EL (cell line): ENCODE results near the gene SOCS4.

Experiments used
- DNase-seq: peaks from one replicate; pipeline ENCODE4 v3.0.0-alpha.2; 2016

Gene SOCS4

DNA sequence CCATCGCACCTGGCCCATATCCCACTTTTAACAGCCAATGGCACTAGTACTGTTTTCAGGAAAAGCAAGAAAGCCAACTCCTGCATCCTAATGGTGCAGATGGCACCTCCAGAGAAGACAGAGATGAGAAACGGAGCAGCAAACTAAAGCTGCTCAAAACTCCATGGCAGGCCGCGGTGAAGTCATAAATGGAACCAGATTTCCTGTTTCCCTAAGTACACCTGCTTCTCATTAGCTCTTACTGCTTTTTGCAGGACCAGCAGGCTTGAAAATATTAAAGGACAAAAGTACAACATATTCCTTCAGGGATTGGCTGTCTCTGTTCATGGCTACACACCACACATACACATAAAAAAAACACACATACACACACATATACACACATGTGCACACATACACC, 65.3 kb downstream of the SOCS4 start:
- DNase-seq: peak; percentile 21

DNA sequence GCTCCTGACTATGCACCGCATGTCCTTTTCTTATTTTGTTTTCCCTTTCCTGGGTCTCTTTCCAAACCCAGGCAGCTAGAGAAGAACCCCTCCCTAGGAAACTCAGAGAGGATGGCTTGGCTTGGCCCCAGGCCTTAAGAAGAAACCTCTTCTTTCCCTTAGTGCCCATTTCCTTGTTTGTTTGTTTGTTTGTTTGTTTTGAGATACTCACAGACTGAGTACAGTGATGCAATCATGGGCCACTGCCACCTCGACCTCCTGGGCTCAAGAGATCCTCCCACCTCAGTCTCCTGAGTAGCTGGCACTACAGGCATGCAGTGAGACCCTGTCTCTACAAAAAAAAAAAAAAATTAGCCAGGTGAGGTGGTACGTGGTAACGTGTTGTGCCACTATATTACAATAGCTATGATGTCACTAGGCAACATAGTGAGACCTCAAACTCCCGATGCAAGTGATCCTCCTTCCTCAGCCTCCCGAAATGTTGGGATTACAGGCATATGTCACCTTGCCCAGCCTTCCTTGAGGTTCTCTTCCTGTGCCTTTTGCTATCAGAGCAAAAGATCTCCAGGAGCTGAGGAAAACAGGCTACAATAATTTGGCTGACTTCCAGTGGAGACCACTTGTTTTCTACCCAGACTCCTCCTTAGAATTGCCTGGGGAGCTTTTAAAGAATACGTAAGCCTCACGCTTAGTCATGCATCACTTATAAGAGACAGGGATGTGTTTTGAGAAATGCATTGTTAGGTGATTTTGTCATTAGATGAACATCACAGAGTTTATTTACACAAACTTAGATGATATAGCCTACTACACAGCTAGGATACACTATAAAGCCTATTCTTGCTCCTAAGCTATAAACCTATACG, 67.5 kb downstream of the SOCS4 start:
- peak; percentile 87 for DNase-seq

DNA sequence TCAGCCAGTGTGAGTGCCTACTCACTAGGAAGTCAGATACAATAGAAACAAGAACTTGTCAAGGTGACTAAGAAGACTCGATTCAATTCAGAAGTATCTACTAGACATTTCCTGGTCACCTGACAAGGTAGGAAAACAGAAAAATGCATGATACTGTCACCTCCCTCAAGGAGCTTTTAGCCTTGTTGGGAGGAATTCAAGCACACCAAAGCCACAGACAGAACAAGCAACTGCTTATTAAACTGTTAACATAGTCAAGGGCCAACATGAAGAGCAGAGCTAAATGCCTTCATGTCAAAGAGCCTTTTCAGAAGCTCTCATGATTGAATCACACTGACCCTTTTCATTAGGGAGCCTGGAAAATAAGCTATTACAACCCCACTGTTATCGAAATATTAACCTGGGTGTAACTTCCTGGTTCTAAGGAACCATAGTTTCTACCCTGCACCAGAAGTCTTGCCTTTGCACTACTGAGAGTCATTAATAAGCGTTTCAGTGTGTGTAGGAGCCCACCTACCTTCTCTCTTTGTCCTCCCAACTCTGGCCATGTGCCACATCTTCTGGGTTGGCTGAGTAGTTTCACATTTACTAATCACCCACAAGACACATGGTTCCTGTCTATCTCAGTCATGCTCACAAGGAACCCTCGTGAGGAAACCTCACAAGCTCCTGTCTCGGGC, 71.0 kb downstream of the SOCS4 start:
- no peak for DNase-seq

DNA sequence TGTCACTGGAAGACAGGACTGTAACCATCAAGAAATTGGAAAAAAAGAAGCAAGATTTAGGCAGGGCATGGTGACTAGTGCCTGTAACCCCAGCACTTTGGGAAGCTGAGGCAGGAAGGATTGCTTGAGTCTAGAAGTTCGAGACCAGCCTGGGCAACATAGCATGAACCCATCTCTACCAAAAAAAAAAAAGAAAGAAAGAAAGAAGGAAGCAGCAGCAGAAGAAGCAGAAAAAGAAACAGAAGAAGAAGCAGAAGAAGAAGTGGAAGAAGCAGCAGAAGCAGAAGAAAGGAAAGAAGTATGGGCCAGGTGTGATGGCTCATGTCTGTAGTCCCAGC, 71.5 kb downstream of the SOCS4 start:
- no peak for DNase-seq
